ENCODE data around the gene ANKRD30A.

DNA sequence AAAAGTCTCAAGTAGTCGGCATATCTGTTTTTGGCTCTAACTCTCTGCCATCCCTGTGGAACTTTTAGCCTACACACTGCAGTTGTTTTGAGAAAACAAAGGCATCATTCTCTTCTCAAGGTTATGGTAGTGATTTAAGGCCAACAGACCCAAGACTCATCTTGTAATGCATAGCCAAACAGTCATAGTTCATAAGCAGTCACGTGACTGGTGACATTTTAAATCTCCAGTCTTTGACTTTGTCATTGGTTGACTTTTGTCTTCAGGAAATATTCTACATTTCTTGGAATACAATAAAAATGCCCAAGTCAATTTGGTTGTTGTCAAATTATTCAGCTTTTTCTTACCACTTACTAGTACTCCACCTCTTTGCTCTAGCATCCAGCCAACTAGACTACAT is 114.8 kb downstream of the ANKRD30A start:
- TF ChIP-seq, protein P1, sequence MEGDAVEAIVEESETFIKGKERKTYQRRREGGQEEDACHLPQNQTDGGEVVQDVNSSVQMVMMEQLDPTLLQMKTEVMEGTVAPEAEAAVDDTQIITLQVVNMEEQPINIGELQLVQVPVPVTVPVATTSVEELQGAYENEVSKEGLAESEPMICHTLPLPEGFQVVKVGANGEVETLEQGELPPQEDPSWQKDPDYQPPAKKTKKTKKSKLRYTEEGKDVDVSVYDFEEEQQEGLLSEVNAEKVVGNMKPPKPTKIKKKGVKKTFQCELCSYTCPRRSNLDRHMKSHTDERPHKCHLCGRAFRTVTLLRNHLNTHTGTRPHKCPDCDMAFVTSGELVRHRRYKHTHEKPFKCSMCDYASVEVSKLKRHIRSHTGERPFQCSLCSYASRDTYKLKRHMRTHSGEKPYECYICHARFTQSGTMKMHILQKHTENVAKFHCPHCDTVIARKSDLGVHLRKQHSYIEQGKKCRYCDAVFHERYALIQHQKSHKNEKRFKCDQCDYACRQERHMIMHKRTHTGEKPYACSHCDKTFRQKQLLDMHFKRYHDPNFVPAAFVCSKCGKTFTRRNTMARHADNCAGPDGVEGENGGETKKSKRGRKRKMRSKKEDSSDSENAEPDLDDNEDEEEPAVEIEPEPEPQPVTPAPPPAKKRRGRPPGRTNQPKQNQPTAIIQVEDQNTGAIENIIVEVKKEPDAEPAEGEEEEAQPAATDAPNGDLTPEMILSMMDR (IDR thresholded peaks at IDR 0.05) = no peak
- TF ChIP-seq POLR2AphosphoS5 (IDR thresholded peaks at IDR 0.05) = no peak
